ENCODE data around the gene DNAL4.
A peak's percentile ranks its signal among the peaks of the same experiment; 100 is the strongest.

DNAL4 gene, protein sequence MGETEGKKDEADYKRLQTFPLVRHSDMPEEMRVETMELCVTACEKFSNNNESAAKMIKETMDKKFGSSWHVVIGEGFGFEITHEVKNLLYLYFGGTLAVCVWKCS

DNA sequence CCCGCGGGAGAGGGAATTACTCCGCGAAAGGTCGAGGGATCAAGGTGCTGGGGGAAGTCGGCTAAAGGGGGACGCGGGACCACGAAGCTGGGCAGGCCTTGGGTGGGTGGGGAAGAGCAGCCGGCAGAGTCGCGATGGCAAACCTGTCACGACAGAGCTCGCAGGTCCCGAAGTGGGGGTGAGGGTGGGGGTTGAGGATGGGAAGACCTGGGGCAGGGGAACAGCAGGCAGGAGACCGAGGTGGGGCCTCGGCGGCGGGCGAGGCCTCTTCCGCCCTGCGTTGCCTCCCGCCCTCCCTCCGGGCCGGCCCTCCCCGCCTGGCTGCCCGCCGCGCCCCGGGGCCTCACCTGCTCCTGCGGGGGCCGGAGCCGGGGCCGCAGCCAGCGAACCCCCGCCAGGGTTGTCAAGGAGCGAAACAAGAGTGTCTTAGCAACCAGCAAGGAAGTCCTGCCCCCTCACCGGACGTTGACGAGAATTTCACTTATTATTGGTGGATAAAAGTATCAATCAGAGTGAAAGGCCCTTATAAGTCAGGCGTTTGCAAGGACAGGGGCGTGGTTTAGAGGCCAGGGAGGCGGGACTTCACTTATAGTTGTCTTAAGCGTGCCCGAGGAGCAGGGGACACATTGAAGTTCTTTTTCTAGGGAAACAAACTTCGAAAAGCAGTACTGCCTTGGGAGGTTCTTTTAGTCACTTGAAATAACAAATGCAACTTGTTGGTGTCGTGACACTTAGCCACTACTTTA is at the start of gene DNAL4:
Gene DNAL4 (minus strand): TSS at position 423 of the 746 bp plus-strand sequence. CDS start 11,412 bp downstream, outside the sequence.
- H3K36me3 ChIP-seq (ENCODE audit: control insufficient read depth in 2 of 2, insufficient read depth in 2 of 2, low read length in 2 of 2): peaks cover 7 to 10% of the 10 kb centered on the region in 2 donors
- H3K4me1 ChIP-seq (ENCODE audit: control insufficient read depth, insufficient read depth, low read length): peaks cover 11% of the 10 kb centered on the region
- peaks cover 0 to 6% of the 10 kb centered on the region in 2 donors for H3K27me3 ChIP-seq (ENCODE audit: control insufficient read depth in 1 of 2, insufficient read depth in 2 of 2, low read length in 2 of 2)
- peak within 1 kb of the TSS; percentile 92 to 96 for H3K4me3 ChIP-seq (ENCODE audit: low read length in 2 of 2)
- peak within 1 kb of the TSS; percentile 86 to 93 for H3K9ac ChIP-seq (ENCODE audit: low read length in 2 of 2)
- H3K27ac ChIP-seq (ENCODE audit: low read length): peak within 1 kb of the TSS; percentile 58
- no peaks in the 10 kb centered on the region for H3K9me3 ChIP-seq (ENCODE audit: control insufficient read depth in 2 of 2, low read length in 2 of 2)

DNA sequence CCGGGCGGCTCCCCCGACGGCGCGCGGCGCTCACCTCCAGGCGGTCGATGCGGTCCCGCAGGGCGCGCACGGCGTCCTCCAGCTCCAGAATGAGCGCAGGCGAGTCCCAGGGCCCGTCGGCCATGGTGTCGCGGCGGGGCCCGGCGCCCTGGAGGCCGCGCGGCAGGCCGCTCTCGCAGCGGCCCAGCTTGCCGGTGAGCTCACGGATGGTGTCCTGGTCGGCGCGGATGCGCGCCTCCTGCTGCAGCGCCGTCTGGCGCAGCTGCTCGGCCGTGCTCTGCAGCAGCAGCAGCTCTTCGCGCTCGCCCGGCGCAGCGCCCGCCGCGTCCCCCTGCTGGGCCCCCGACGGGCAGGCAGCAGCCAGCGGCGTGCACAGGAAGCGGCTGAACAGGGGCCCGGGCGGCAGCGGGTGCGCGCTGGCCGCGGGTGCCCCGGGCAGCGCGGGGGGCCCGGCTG is 49.3 kb upstream of the DNAL4 start:
- H3K27me3 ChIP-seq (ENCODE audit: control insufficient read depth in 1 of 2, insufficient read depth in 2 of 2, low read length in 2 of 2): no peaks in the 10 kb centered on the region
- H3K9ac ChIP-seq (ENCODE audit: low read length in 2 of 2): peak overlapping the region; percentile 69 to 71
- peak overlapping the region; percentile 69 for H3K27ac ChIP-seq (ENCODE audit: low read length)

DNA sequence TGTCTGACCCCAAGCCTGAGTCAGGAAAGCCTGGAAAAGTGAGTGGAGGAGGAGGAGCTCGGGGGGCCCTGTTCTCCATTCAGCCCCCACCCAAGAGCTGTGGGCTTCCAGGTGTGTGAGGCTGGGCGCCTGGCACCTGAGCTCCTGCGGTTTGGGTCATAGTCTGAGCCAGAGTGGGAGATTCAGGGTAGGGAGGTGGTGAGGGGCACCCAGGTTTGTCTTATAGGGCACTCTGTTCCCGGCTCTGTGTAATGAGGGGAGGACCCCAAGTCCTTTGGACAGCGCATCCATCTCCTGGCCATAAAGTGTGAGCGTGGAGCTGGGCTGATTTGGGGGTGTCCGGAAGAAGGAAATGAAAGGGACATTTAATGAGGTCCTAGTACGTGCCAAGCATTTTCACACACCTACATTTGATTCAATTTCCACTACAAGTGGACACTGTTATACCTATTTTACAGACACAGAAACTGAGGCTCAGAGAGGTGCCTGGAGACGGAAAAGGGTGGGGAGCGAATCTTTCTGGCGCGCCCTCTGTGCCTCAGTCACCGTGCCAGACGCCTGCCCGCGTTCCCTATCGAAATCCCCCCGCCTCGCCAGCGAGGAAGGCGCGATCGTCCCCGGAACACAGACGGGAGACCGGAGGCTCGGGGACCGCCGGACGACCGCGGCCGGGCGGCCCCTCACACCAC is 48.7 kb upstream of the DNAL4 start:
- no peaks in the 10 kb centered on the region for H3K27me3 ChIP-seq (ENCODE audit: control insufficient read depth in 1 of 2, insufficient read depth in 2 of 2, low read length in 2 of 2)
- peak overlapping the region; percentile 69 to 71 for H3K9ac ChIP-seq (ENCODE audit: low read length in 2 of 2)
- peak overlapping the region; percentile 69 to 75 for H3K4me3 ChIP-seq (ENCODE audit: low read length in 2 of 2)
- H3K9me3 ChIP-seq (ENCODE audit: control insufficient read depth in 2 of 2, low read length in 2 of 2): no peaks in the 10 kb centered on the region
- peaks cover 20% of the 10 kb centered on the region for H3K4me1 ChIP-seq (ENCODE audit: control insufficient read depth, insufficient read depth, low read length)
- H3K27ac ChIP-seq (ENCODE audit: low read length): peak overlapping the region; percentile 69
- peaks cover 0 to 2% of the 10 kb centered on the region in 2 donors for H3K36me3 ChIP-seq (ENCODE audit: control insufficient read depth in 2 of 2, insufficient read depth in 2 of 2, low read length in 2 of 2)

More for the DNA sequence above, 49.3 kb upstream of the DNAL4 start:
- peaks cover 20% of the 10 kb centered on the region for H3K4me1 ChIP-seq (ENCODE audit: control insufficient read depth, insufficient read depth, low read length)
- peaks cover 0 to 2% of the 10 kb centered on the region in 2 donors for H3K36me3 ChIP-seq (ENCODE audit: control insufficient read depth in 2 of 2, insufficient read depth in 2 of 2, low read length in 2 of 2)
- no peaks in the 10 kb centered on the region for H3K9me3 ChIP-seq (ENCODE audit: control insufficient read depth in 2 of 2, low read length in 2 of 2)
- H3K4me3 ChIP-seq (ENCODE audit: low read length in 2 of 2): peak overlapping the region; percentile 69 to 75

DNA sequence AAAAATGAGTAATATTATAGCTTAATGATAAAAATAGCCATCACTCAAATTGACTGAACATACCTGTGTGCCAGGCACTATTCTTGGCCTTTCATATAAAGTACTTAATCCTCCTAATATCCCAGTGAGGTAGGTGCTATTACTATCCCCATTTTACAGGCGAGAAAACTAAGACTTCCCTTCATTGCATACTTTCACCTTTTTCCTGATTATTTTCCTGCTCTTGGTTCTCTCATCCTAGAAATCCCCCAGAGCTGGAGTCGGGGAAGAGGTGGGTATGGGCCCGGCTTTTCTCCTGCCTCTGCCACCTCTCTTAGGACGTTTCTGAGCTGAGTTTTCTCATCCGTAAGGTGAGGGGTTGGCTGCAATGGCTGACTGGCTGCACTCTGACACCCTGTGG is 47.7 kb upstream of the DNAL4 start:
- Histone ChIP-seq H3K36me3 (ENCODE audit: control insufficient read depth in 2 of 2, insufficient read depth in 2 of 2, low read length in 2 of 2) (peaks cover 0 to 2% of the 10 kb centered on the region in 2 donors), H3K4me3 (ENCODE audit: low read length in 2 of 2) (no peak overlapping the region), H3K4me1 (ENCODE audit: control insufficient read depth, insufficient read depth, low read length) (peaks cover 20% of the 10 kb centered on the region), H3K9ac (ENCODE audit: low read length in 2 of 2) (no peak overlapping the region), H3K27ac (ENCODE audit: low read length) (no peak overlapping the region), H3K9me3 (ENCODE audit: control insufficient read depth in 2 of 2, low read length in 2 of 2) (no peaks in the 10 kb centered on the region), H3K27me3 (ENCODE audit: control insufficient read depth in 1 of 2, insufficient read depth in 2 of 2, low read length in 2 of 2) (no peaks in the 10 kb centered on the region)

DNA sequence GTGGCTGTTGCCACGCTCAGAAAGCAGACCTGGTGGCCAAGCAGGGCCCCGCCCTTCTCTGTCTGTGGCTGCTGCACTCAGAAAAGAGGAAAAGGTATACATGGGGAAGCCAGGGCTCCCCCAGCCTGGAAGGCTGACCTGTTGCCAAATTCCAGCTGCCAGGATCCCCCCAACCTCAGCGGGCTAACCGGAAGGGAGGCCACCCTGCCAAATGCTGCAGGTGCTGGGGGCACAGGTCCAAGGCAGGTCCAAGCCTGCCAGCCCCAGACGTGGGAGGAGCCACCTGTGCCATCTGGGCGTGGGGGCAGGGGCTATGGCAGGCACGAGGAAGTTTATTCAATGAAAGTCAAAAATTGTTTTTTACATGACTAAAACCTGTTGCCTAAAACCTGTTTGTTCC is 47.3 kb upstream of the DNAL4 start:
- Histone ChIP-seq H3K9ac (ENCODE audit: low read length in 2 of 2) (no peak overlapping the region), H3K27ac (ENCODE audit: low read length) (no peak overlapping the region), H3K9me3 (ENCODE audit: control insufficient read depth in 2 of 2, low read length in 2 of 2) (no peaks in the 10 kb centered on the region)

DNA sequence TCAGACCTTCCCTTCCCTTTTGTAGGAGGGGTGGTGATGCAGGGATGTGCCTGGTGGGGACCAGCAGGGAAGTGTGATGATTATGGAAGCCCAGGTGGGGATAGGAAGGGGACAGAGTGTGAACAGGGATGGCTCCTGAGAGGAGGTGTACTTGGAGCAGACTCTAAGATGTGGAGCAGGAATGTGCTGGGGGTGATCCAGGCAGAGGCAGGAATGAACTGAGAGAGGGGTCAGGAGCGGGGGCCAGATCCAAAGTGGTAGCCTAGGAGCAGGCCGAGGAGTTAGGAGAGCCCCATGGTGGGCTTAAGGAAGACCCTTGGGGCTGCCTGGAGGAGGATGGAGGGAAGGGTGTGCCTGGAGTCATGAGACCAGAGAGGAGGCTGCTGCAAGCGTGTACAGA is 46.2 kb upstream of the DNAL4 start:
- no peak overlapping the region for H3K4me3 ChIP-seq (ENCODE audit: low read length in 2 of 2)
- H3K9ac ChIP-seq (ENCODE audit: low read length in 2 of 2): no peak overlapping the region
- H3K4me1 ChIP-seq (ENCODE audit: control insufficient read depth, insufficient read depth, low read length): peaks cover 20% of the 10 kb centered on the region
- H3K9me3 ChIP-seq (ENCODE audit: control insufficient read depth in 2 of 2, low read length in 2 of 2): no peaks in the 10 kb centered on the region
- no peaks in the 10 kb centered on the region for H3K27me3 ChIP-seq (ENCODE audit: control insufficient read depth in 1 of 2, insufficient read depth in 2 of 2, low read length in 2 of 2)
- no peak overlapping the region for H3K27ac ChIP-seq (ENCODE audit: low read length)
- H3K36me3 ChIP-seq (ENCODE audit: control insufficient read depth in 2 of 2, insufficient read depth in 2 of 2, low read length in 2 of 2): peaks cover 0 to 2% of the 10 kb centered on the region in 2 donors

More for the DNA sequence above, 47.3 kb upstream of the DNAL4 start:
- Histone ChIP-seq H3K4me3 (ENCODE audit: low read length in 2 of 2) (no peak overlapping the region), H3K27me3 (ENCODE audit: control insufficient read depth in 1 of 2, insufficient read depth in 2 of 2, low read length in 2 of 2) (no peaks in the 10 kb centered on the region), H3K36me3 (ENCODE audit: control insufficient read depth in 2 of 2, insufficient read depth in 2 of 2, low read length in 2 of 2) (peaks cover 0 to 2% of the 10 kb centered on the region in 2 donors), H3K4me1 (ENCODE audit: control insufficient read depth, insufficient read depth, low read length) (peaks cover 20% of the 10 kb centered on the region)

DNA sequence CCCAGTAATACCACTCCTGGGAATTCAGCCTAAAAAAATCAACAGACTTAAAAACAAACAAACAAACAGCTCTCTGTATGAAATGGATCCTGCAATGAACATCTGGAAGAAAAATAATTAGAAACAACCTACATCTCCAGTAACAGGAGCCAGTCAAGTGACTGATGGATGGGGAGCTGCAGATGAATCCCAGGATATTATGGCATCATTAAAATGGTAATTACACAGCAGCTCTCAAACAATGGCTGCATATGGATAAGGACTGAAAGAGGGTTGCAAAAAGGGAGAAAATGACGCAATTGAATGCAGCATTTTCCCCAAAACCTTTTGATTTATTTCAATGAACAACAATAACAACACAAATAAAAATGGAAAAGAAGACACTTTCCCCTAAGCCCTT is 45.7 kb upstream of the DNAL4 start:
- Histone ChIP-seq H3K4me1 (ENCODE audit: control insufficient read depth, insufficient read depth, low read length) (peaks cover 20% of the 10 kb centered on the region), H3K27ac (ENCODE audit: low read length) (no peak overlapping the region), H3K27me3 (ENCODE audit: control insufficient read depth in 1 of 2, insufficient read depth in 2 of 2, low read length in 2 of 2) (no peaks in the 10 kb centered on the region), H3K4me3 (ENCODE audit: low read length in 2 of 2) (no peak overlapping the region), H3K36me3 (ENCODE audit: control insufficient read depth in 2 of 2, insufficient read depth in 2 of 2, low read length in 2 of 2) (peaks cover 0 to 2% of the 10 kb centered on the region in 2 donors), H3K9ac (ENCODE audit: low read length in 2 of 2) (no peak overlapping the region), H3K9me3 (ENCODE audit: control insufficient read depth in 2 of 2, low read length in 2 of 2) (no peaks in the 10 kb centered on the region)

DNA sequence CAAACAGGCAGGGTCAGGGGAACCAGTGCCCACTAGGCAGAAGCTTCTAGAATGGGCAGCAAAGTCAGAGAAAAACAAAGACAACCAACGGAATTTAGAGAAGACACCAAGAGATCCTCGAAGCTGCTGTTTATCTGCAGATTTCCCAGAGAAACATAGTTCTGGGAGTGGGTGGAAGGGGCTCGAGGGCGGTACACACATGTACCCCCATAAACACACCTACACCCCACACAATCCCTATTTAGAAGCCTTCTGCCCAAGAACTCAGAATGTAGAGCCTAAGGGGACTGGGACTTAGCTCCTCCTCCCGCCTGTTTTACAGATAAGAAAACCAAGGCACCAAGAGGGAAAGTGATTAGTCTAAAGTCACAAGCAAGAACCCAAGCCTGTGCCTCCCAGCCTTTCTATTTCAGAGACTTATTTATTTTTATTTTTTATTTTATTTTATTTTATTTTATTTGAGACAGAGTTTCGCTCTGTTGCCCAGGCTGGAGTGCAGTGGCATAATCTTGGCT is 43.5 kb upstream of the DNAL4 start:
- H3K27ac ChIP-seq (ENCODE audit: low read length): no peak overlapping the region
- peaks cover 0 to 2% of the 10 kb centered on the region in 2 donors for H3K36me3 ChIP-seq (ENCODE audit: control insufficient read depth in 2 of 2, insufficient read depth in 2 of 2, low read length in 2 of 2)
- H3K4me1 ChIP-seq (ENCODE audit: control insufficient read depth, insufficient read depth, low read length): peaks cover 7% of the 10 kb centered on the region
- no peak overlapping the region for H3K9ac ChIP-seq (ENCODE audit: low read length in 2 of 2)
- H3K4me3 ChIP-seq (ENCODE audit: low read length in 2 of 2): no peak overlapping the region
- H3K27me3 ChIP-seq (ENCODE audit: control insufficient read depth in 1 of 2, insufficient read depth in 2 of 2, low read length in 2 of 2): no peaks in the 10 kb centered on the region
- H3K9me3 ChIP-seq (ENCODE audit: control insufficient read depth in 2 of 2, low read length in 2 of 2): no peaks in the 10 kb centered on the region

DNA sequence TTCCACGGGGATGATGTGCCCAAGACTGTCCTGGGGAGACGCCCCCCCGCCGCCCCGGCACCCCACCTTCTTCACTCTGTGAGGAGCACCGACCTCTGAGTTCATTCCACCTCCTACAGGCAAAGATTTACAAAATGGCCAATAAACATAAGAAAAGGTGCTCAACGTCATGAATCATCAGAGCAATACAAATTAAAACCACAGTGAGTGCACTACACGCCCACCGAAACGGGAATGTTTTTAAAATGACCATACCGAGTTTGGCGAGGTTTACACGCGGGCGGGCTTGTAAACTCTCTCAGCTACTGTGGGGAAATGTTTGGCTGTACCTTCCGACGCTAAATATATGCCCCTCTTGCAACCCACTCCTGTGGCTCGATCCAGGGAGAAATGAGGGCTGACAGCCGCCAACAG is 42.0 kb upstream of the DNAL4 start:
- Histone ChIP-seq H3K9ac (ENCODE audit: low read length in 2 of 2) (no peak overlapping the region), H3K9me3 (ENCODE audit: control insufficient read depth in 2 of 2, low read length in 2 of 2) (no peaks in the 10 kb centered on the region), H3K27me3 (ENCODE audit: control insufficient read depth in 1 of 2, insufficient read depth in 2 of 2, low read length in 2 of 2) (no peaks in the 10 kb centered on the region), H3K4me3 (ENCODE audit: low read length in 2 of 2) (no peak overlapping the region), H3K4me1 (ENCODE audit: control insufficient read depth, insufficient read depth, low read length) (no peaks in the 10 kb centered on the region), H3K36me3 (ENCODE audit: control insufficient read depth in 2 of 2, insufficient read depth in 2 of 2, low read length in 2 of 2) (peaks cover 0 to 2% of the 10 kb centered on the region in 2 donors), H3K27ac (ENCODE audit: low read length) (no peak overlapping the region)

DNA sequence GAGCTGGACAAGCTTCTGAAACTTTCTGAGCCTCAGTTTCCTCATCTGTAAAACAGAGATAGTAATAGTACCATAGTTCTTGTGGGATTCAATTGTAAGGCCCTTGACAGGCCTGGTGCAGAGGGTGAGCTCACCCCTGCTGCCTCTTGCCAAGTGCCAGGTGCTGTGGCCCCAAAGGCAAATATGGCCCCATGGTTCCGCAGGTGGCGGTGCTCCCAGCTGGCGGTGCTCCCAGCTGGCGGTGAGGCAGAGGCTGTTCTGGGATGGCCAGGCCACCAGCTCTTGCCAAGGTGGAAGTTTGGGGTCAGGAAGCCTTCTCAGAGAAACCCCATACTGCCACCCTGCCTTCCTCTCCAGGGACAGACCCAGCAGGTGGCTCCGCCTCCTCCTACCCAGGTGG is 41.0 kb upstream of the DNAL4 start:
- H3K4me3 ChIP-seq (ENCODE audit: low read length in 2 of 2): no peak overlapping the region
- peaks cover 0 to 2% of the 10 kb centered on the region in 2 donors for H3K36me3 ChIP-seq (ENCODE audit: control insufficient read depth in 2 of 2, insufficient read depth in 2 of 2, low read length in 2 of 2)
- H3K4me1 ChIP-seq (ENCODE audit: control insufficient read depth, insufficient read depth, low read length): no peaks in the 10 kb centered on the region
- no peak overlapping the region for H3K27ac ChIP-seq (ENCODE audit: low read length)
- no peaks in the 10 kb centered on the region for H3K27me3 ChIP-seq (ENCODE audit: control insufficient read depth in 1 of 2, insufficient read depth in 2 of 2, low read length in 2 of 2)
- no peaks in the 10 kb centered on the region for H3K9me3 ChIP-seq (ENCODE audit: control insufficient read depth in 2 of 2, low read length in 2 of 2)
- H3K9ac ChIP-seq (ENCODE audit: low read length in 2 of 2): no peak overlapping the region

Data from stomach smooth muscle (tissue), 2 donors.